Measurements from ENCODE around the gene RHBDL3.

DNA sequence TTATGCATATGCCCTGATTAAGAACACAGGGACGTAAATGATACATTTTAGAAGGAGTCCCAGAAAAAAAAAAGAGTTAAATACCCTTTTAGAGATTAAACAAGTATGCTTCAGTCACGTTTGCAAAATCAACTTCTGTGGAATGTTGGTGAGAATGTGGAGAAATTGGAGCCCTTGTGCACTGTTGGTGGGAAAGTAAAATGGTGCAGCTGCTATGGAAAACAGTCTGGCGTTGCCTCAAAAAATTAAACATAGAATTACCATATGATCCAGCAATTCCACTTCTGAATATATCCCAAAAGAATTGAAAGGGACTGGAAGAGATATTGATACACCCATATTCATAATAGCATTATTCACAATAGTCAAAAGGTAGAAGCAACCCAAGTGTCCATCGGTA, 26.5 kb downstream of the RHBDL3 start:
- TF ChIP-seq, protein P1, sequence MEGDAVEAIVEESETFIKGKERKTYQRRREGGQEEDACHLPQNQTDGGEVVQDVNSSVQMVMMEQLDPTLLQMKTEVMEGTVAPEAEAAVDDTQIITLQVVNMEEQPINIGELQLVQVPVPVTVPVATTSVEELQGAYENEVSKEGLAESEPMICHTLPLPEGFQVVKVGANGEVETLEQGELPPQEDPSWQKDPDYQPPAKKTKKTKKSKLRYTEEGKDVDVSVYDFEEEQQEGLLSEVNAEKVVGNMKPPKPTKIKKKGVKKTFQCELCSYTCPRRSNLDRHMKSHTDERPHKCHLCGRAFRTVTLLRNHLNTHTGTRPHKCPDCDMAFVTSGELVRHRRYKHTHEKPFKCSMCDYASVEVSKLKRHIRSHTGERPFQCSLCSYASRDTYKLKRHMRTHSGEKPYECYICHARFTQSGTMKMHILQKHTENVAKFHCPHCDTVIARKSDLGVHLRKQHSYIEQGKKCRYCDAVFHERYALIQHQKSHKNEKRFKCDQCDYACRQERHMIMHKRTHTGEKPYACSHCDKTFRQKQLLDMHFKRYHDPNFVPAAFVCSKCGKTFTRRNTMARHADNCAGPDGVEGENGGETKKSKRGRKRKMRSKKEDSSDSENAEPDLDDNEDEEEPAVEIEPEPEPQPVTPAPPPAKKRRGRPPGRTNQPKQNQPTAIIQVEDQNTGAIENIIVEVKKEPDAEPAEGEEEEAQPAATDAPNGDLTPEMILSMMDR (conservative IDR thresholded peaks at IDR 0.05; ENCODE audit: low read length) = no peak
- TF ChIP-seq EZH2phosphoT487 (IDR thresholded peaks at IDR 0.05; ENCODE audit: borderline replicate concordance, low read depth, low read length) = no peak

All from OCI-LY7 (cell line).